ENCODE measurements around the gene DPPA3.
A peak's percentile ranks its signal among the peaks of the same experiment; 100 is the strongest.
"Not testable (repeated sequence)": the region's sequence is repeated elsewhere in the genome, so short reads cannot be mapped to it uniquely, and the experiment has no call there.

Gene DPPA3

GRCh38 chr12:7711133-7711532, at the start of gene DPPA3:
TSS of gene DPPA3 (plus strand) at chr12:7711433. CDS start at chr12:7711571, 138 bp downstream.
- DNase-seq, result no peak

GRCh38 chr12:7661741-7662140, 49.5 kb upstream of the DPPA3 start:
- no peak for DNase-seq

- no peak for DNase-seq
Observed at GRCh38 chr12:7666595-7666994, 44.6 kb upstream of the DPPA3 start.

GRCh38 chr12:7667125-7667524, 44.1 kb upstream of the DPPA3 start:
- DNase-seq, result peak; percentile 30 to 51

- no peak for DNase-seq
Observed at GRCh38 chr12:7668171-7668570, 43.1 kb upstream of the DPPA3 start.

- peak; percentile 71 to 84 for DNase-seq
Observed at GRCh38 chr12:7675455-7675854, 35.8 kb upstream of the DPPA3 start.

- DNase-seq, result peak; percentile 91 to 93
Observed at GRCh38 chr12:7677432-7677888, 33.8 kb upstream of the DPPA3 start.

- DNase-seq, result no peak
Observed at GRCh38 chr12:7678744-7679143, 32.5 kb upstream of the DPPA3 start.

- no peak for DNase-seq
Observed at GRCh38 chr12:7679251-7680045, 31.8 kb upstream of the DPPA3 start.

- no peak for DNase-seq
Observed at GRCh38 chr12:7681535-7681934, 29.7 kb upstream of the DPPA3 start.

GRCh38 chr12:7693793-7694192, 17.4 kb upstream of the DPPA3 start:
- DNase-seq, result peak; percentile 35 to 54

GRCh38 chr12:7694556-7695236, 16.5 kb upstream of the DPPA3 start:
- DNase-seq, result no peak

- no peak for DNase-seq
Observed at GRCh38 chr12:7695237-7695560, 16.0 kb upstream of the DPPA3 start.

GRCh38 chr12:7695566-7696197, 15.6 kb upstream of the DPPA3 start, which contains the start of gene GDF3:
TSS of gene GDF3 (minus strand) at chr12:7695775. CDS start at chr12:7695728, 47 bp downstream.
- no peak for DNase-seq

GRCh38 chr12:7705846-7706245, 5.4 kb upstream of the DPPA3 start:
- no peak for DNase-seq

- DNase-seq, result no peak
Observed at GRCh38 chr12:7709969-7710675, 1.1 kb upstream of the DPPA3 start.

GRCh38 chr12:7712841-7713442, 1.7 kb downstream of the DPPA3 start:
- DNase-seq, result no peak

- DNase-seq, result peak; percentile 42 to 50
Observed at GRCh38 chr12:7716381-7716780, 5.1 kb downstream of the DPPA3 start.

- DNase-seq, result no peak
Observed at GRCh38 chr12:7719946-7720730, 8.9 kb downstream of the DPPA3 start.

- no peak for DNase-seq
Observed at GRCh38 chr12:7723926-7724325, 12.7 kb downstream of the DPPA3 start.

GRCh38 chr12:7729746-7730145, 18.5 kb downstream of the DPPA3 start:
- DNase-seq, result no peak

- DNase-seq, result not testable (repeated sequence)
Observed at GRCh38 chr12:7730984-7731383, 19.8 kb downstream of the DPPA3 start.

Measured in AML-193 (cell line).